NCI-H774 (cell line): Measurements from ENCODE around the gene EPHA4.
A peak's percentile ranks its signal among the peaks of the same experiment; 100 is the strongest.

Experiments
- DNase-seq: peaks from one replicate; lab custom pipeline; 2025; lab: John Stamatoyannopoulos, UW

The EPHA4 gene

GRCh38 chr2:221571551-221572218 lies 419 bp downstream of the EPHA4 start:
- peak; percentile 23 for DNase-seq

DNA sequence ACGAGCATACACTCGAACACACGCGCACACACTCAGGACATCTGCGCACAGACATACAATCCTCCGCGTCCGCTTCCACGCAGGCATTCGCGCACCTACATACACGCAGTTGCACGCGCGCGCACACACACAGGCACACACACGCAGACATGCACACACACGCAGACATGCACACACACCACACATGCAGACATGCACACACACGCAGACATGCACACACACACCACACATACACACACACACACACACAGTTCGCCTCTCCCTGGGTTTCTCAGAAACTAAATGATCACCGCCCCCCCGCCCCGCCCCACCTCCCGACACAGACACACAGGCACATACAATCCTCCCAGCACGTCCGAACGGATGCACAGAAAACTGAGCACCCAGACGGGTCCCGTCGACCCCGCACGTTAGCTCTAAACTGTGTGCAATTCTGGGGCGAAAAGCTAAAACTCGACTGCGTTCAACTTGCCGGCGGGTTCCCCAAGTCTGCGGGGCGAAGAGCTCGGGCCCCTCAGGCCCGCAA lies 1.0 kb downstream of the EPHA4 start:
- no peak for DNase-seq

GRCh38 chr2:221570321-221570935 lies 1.7 kb downstream of the EPHA4 start:
- DNase-seq, result no peak

DNA sequence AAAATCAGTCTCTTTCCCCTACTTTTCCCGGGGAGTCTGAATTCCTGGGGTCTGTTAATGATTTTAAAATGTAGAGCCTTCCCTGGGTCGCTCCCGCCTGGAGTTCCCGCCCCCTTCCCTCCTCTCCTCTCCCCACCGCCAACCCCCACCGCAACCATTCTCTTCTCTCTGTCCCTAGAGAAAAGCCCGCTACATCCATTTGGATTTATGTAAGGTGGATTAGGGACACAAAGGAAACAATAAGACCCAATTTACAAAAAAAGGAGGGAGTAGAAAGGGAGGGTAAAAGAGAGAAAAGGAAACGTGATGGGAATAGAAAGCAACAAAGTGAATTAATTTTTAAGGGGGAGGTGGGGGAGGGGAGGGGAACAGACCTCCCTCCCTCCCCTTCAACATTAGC lies 2.2 kb downstream of the EPHA4 start:
- no peak for DNase-seq

DNA sequence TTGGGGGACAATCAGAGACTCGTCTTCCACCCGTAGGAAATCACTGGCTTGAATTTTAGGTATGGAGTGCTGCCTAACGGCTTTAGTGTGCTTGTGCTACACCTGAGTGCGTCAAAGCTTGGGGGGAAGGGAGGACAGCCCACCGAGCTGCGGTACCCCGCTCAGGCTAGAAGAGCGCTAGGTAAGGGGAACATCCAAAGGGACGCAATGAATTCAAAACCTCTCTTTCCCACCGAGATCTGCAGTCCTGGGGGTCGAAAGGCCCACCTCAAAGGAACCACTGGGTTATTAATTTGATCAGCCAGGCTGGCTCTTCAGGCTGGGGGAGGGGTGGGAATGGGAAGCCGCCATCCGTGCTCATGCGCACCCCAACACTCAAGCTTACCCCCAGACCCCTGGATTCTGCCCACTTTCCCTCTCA lies 2.7 kb downstream of the EPHA4 start:
- DNase-seq, result no peak

DNA sequence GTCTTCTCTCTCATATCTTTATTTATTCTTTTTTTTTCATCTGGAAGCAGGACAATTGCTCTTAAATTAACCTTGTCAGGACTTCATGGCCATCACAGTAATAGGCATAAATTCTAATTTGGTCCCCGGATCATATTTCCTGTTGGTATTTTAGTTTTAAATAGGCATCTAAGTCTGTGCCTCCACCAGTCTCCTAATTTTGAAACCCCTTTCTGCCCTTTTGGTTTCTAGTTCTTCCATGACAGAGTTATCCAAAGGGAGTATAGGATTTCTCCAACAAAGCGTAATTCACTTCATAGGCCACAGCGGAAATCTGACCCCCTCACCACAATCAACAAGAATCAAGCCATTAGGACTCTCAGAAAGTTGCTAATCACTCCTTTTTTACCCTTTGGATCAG lies 3.8 kb downstream of the EPHA4 start:
- no peak for DNase-seq

DNA sequence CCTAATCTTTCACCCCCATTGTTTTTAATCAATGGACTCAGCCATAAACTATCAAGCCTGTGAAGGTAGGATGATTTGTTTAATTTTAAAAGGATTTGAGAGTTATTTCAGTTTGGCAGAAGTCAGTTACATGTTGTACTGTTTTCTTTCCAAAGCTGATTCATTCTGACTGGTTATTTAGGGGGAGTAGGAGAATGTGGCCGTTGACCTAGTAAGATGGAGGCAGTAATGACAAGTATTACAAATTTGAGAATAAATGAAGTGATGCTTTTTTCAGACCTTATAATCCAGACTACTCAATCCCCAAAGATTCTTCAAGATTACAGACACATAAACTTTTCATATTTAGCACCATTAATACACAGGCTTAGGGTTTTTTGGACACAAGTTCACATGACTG lies 4.3 kb downstream of the EPHA4 start:
- DNase-seq, result no peak

DNA sequence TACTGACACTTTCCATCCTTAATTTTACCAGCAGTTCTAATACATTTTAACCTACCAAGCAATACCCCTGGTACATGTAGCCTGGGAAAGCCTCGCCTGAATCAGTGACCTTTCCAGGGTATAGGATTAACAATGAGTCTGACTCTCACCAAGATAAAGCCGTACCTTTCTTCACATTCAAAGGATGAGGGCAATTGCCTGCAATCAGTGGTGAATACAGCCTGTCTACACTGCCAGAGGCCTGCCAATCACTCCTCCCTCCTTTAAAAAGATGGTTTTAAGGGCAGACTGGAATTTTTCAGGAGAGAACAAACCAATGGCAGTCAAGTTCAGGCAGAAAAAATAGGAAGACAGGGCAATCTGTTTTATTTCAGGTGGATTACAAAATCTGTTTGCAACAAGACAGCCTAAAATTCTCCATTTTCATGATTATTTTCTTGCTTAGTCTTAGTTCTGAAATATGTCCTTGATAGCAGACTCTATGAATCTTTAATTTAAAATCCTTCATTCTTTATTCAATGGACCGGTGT lies 4.8 kb downstream of the EPHA4 start:
- no peak for DNase-seq

DNA sequence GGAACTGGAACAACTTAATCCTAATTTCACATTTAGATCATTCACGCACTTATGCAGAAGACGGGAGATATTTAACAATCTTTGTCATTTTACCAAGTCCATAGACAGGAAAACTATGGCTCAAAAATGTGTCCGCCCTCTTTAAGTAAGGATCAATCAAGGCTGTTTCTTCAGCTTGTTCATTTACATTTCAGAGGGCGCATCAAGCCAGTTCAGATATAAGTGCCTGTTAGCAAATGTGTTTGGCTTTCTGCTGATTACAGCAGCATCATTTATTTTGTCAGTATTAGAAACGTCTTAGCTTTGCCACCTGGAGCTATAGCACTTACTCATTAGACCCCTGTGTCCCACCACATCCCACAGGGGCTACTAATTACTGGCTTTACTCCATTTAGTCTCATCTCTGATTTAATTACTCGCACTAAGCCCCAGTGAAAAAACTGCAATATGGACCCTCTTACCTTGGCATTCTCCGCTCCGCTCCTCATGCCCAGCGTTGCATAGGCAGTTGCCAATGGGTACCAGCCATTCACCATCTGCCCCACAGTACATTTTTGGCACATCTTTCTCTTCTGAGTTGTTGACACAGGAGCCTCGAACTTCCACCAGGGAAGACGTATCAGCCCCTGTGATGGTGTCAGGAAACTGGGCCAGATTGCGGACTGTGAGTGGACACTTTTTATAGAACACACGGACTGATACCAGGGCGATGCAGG lies 8.7 kb downstream of the EPHA4 start:
- no peak for DNase-seq

DNA sequence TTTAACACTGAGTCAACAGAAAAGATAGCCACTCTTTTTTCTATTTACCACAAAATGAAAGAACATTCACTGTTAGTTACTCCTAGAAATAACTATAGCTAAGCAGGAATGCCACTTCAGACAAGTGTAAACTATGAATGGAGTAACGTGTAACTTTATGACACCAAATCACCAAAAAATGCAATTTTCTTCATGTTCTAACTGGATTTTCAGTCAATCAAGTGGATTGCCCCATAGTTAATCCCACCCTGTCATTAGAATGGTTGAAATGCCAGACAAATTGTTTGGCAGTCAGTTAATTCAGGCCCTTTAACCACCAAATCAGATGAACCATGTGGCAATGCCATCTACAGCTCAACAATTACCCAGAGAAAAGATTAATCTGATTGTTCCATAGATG lies 9.9 kb downstream of the EPHA4 start:
- no peak for DNase-seq

DNA sequence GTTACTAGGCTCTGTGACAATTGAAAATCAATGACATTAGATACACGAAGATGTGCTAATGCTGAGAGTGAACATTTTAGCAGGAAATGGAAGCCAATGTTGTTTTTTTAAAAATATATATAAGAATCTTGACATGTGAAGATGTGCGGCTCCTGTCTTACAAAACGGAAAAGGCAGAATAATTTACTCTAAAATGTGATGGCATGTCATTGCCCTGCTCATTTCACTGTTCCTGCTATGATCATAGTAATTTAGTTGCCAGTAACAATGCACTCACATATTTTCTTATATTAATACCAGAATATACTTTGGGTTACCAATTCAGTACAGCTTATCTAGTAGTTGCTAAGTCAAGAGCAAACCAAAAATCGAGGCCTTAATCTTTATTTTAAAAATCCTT lies 10.3 kb downstream of the EPHA4 start:
- DNase-seq, result no peak

GRCh38 chr2:221559991-221560390 lies 12.1 kb downstream of the EPHA4 start:
- no peak for DNase-seq

DNA sequence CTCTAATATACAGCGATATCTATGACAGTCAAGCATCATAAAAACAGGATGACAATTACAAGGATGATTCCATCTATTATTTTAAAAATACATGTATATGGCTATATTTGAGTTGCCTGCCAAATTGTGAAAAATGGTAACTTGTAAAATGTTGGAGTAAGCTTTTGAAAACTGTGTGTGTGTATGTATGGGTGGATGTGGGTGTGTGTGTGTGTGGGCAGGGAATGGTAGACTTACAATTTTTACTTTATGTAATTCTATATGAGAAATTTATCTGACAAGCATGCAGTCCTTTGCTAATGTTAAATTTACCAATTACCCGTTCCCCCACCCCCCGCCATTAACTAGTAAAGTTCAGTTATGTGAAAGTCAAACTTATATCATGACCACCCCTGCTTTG lies 14.0 kb downstream of the EPHA4 start:
- no peak for DNase-seq

GRCh38 chr2:221555494-221555846 lies 16.6 kb downstream of the EPHA4 start:
- DNase-seq, result no peak

- DNase-seq, result no peak
These were observed 17.2 kb downstream of the EPHA4 start for GRCh38 chr2:221554769-221555493.

- peak; percentile 19 for DNase-seq
These were observed 18.8 kb downstream of the EPHA4 start for GRCh38 chr2:221553333-221553732.

DNA sequence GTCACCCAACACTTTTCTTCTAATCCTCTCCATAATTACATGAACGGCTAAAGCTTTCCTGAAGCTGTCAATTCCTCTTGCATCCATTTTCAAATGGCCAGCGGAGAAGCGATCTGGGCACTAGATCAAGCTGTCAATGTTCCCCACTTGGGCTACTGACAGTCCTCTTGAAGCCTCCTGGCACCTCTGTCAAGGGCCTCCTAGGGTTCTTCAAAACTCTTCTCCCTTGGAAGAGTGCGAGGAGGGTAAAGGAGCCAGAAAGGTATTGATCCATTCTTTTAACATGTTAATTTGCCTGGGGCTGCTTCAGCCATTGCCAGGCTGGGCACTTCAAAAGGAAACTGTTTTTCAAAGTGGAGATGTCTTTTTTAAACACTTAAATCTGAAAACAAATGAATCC lies 19.8 kb downstream of the EPHA4 start:
- DNase-seq, result no peak

- DNase-seq, result no peak
These were observed 20.2 kb downstream of the EPHA4 start for GRCh38 chr2:221551864-221552263.

- no peak for DNase-seq
These were observed 23.0 kb downstream of the EPHA4 start for GRCh38 chr2:221549143-221549542.

DNA sequence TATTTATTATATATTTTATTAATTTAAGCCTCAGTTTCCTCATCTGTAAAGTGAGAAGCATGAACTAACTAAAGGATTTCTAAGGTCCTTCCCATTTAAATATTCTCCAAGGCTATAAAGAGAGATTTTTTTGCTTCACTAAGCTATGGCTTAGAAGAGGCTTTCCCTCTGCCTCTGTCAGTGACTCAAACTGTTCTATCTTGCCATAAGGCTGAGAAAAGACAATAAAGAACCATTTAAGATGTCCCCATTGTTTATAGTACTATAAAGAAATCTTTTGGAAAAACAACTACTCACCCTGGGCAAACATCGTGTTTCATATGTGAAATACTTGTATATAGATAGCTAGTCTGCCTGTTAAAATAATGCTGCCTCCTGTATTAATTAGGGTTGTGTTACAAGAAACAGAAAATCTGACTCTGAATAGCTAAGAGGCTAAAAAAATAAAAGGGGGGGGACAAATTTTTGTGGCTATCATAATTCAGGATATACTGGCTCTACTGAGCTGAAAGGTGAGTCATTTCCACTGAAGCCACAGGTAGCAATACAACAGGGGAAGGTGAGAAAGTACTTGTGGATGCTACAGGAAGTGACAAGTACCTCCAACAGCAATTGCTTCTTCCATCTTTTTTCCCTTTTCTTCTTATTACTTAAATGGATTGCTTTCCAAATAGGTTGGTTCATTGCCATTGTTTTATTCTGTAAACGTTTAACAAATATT lies 25.4 kb downstream of the EPHA4 start:
- DNase-seq, result no peak

- no peak for DNase-seq
These were observed 30.9 kb downstream of the EPHA4 start for GRCh38 chr2:221541131-221541735.
